Spinal cord (tissue), 10 donors: ENCODE results near the gene HERC2. TPM values are rescaled to one million over a fixed set of nuclear protein-coding genes. Genes with fewer than 3 reads are reported as not detected.

ENCODE experiments used
- DNase-seq, 6 donors: peaks; one replicate each; pipeline versions ENCODE4 v3.0.0 to v3.0.0-alpha.2; 2013 to 2015; ENCODE audit warnings: low spot score in 6 of 6, low read depth in 4 of 6
- H3K27ac ChIP-seq: one replicate; pipeline ENCODE4 v1.5.1; 2013; ENCODE audit warnings: low read depth, low read length, control low read depth
- H3K27me3 ChIP-seq: one replicate; pipeline ENCODE4 v1.6.1; 2013; ENCODE audit warnings: low read length; ENCODE audit not compliant: control insufficient read depth, insufficient read depth
- H3K36me3 ChIP-seq: one replicate; pipeline ENCODE4 v1.6.1; 2013; ENCODE audit warnings: low read length; ENCODE audit not compliant: control insufficient read depth, insufficient read depth
- H3K4me1 ChIP-seq: one replicate; pipeline ENCODE4 v1.6.1; 2013; ENCODE audit warnings: low read length; ENCODE audit not compliant: control insufficient read depth, insufficient read depth
- H3K4me3 ChIP-seq: one replicate; pipeline ENCODE4 v1.5.1; 2013; ENCODE audit warnings: low read depth, low read length, control low read depth
- H3K9me3 ChIP-seq: one replicate; pipeline ENCODE4 v1.6.1; 2013; ENCODE audit warnings: low read length; ENCODE audit not compliant: control insufficient read depth, insufficient read depth
- WGBS: methylation state at CpG from one replicate; pipeline ENCODE4 v1.1.5; 2013; ENCODE audit warnings: missing lambda C conversion rate; ENCODE audit not compliant: insufficient coverage; 5-methylcytosine and 5-hydroxymethylcytosine counted together
- polyA plus RNA-seq, 2 donors: library from polyadenylated mRNA; unstranded; fragments of 120-200 nt; gene quantifications; one replicate each; pipeline ENCODE4 v1.2.1, GENCODE V29; 2013; ENCODE audit not compliant: insufficient read length in 2 of 2
- total RNA-seq, 2 donors: library from RNA; depleted of rRNA in 1 of 2; stranded (reverse); fragments of 120-200 nt in 1 of 2; fragments of >200 nt in 1 of 2; gene quantifications; one replicate each; pipeline versions ENCODE4 v1.2.3 to v1.2.4, GENCODE V29; 2013 to 2014
- donor health status: healthy.

HERC2 gene
- total and polyA plus RNA-seq, 4 donors, result 62.9 to 96.2 (median 78.5) TPM

DNA sequence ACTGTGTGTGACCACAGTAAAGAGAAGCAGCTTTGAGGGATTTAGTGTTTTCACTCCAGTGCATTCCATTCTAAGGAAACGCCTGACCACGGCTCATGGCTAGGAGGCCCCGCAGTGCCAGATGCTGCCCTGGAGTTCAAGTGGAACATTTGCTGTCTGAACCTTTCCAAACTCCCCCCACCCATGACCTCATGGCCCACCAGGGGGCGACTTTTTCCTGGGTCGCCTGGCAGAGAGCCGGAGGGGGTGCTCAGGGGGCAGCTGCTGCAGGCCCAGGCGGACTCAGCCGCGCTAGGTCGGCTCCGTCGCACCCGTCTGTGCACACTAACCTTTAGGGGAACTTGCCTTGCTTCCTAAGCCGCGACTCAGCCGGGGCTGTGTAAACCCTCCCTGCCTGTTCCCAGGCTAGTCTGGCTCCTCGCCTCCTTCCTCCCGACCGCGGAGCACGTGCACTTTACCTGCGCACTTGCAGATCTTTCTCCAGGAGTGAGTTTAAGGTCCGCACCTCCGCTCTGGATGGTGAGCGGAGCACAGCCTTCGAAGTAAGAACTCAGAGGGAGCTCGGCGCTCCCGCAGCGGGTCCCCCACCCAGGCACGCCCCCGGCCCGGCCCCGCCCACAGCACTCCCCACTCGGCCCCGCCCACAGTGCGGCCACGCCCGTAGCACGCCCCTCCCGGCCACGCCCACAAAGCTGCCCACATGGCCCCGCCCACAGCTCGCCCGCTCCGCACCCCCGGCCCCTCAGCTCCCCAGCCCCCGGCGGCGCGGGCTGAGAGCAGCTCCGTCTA lies 223.0 kb downstream of the HERC2 start, which contains the start of gene OCA2:
Gene OCA2, minus strand, starts transcription at position 550 of the 789 bp plus-strand sequence. CDS start 17,441 bp downstream, outside the sequence.
- peak in 2 of 6 donors; percentile 40 to 55 for DNase-seq
- Histone ChIP-seq H3K4me3 (no peak within 1 kb of the TSS), H3K9me3 (no peaks in the 10 kb centered on the region), H3K36me3 (no peaks in the 10 kb centered on the region), H3K4me1 (peaks cover 59% of the 10 kb centered on the region), H3K27me3 (peaks cover 49% of the 10 kb centered on the region), H3K27ac (no peak within 1 kb of the TSS)
- 2% methylated on average over 47 of the region's 52 CpGs for WGBS

- peaks cover 55% of the 10 kb centered on the region for H3K27me3 ChIP-seq
- H3K4me3 ChIP-seq, result no peak overlapping the region
- no peak overlapping the region for H3K27ac ChIP-seq
- peak in 1 of 6 donors; percentile 22 for DNase-seq
- H3K36me3 ChIP-seq, result no peaks in the 10 kb centered on the region
- peaks cover 61% of the 10 kb centered on the region for H3K4me1 ChIP-seq
- H3K9me3 ChIP-seq, result no peaks in the 10 kb centered on the region
- WGBS, result 53% methylated on average over 11 of the region's 11 CpGs
Observed at GRCh38 chr15:28098360-28098765, 223.6 kb downstream of the HERC2 start.

DNA sequence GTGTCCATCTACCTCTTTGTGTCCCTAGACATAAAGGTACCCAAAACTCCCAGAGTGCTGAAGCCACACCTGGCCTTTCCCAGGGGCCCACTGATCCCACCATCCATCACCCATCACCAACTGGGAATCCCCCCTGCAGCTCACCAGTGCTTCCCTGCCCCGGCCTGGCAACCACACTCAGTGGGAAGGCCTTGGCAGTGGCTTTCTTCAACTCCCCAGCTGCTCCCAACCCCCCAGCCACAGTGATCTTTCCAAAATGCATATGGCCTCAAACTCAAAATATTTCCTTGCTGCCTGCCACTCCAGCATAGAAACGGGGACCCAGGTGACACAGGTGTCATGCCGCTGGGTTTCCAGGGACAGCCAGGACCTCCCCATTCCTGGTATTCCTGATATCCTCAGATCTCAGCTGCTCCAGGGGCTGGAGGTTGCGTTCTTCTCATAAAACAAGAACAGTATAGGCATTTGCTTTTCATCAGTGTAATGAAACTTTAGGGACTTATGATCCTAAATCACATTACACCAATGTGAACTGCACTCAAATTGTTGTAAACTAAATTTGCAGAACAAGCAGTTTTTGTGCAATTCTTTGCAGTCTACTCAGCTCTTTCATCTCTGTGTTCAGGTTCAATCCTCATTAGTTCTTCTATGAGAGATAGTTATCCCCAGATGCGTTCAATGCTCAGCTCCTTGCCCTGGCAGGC lies 224.2 kb downstream of the HERC2 start:
- Histone ChIP-seq H3K36me3 (no peaks in the 10 kb centered on the region), H3K9me3 (no peaks in the 10 kb centered on the region), H3K27ac (no peak overlapping the region), H3K27me3 (peaks cover 57% of the 10 kb centered on the region), H3K4me1 (peaks cover 61% of the 10 kb centered on the region), H3K4me3 (no peak overlapping the region)
- no peak for DNase-seq
- whole genome bisulfite sequencing, result 89% methylated on average over 4 of the region's 5 CpGs

GRCh38 chr15:28096670-28097431 lies 225.1 kb downstream of the HERC2 start:
- peak in 2 of 6 donors; percentile 41 to 52 for DNase-seq
- peaks cover 61% of the 10 kb centered on the region for H3K4me1 ChIP-seq
- H3K27ac ChIP-seq, result no peak overlapping the region
- no peaks in the 10 kb centered on the region for H3K36me3 ChIP-seq
- peaks cover 58% of the 10 kb centered on the region for H3K27me3 ChIP-seq
- no peaks in the 10 kb centered on the region for H3K9me3 ChIP-seq
- peak overlapping the region; percentile 36 for H3K4me3 ChIP-seq
- 4% methylated on average over 72 of the region's 72 CpGs for WGBS

DNA sequence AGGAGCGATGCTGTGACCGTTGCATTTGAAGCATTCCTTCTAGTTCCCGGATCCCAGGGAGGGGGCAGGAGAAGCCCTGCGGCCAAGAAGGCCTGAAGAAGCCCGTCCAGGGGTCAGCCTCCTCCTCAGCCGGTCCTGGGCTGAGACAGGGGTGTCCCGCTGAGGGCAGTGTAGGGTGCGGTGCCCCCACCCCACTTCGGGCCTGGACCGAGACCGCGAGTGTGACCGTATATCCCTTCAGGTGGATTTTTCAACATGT lies 225.6 kb downstream of the HERC2 start:
- 0% methylated on average over 8 of the region's 13 CpGs for WGBS
- peaks cover 58% of the 10 kb centered on the region for H3K27me3 ChIP-seq

GRCh38 chr15:28094732-28095521 lies 227.1 kb downstream of the HERC2 start:
- DNase-seq, result peak in 2 of 6 donors; percentile 49 to 61
- no peak overlapping the region for H3K27ac ChIP-seq
- no peaks in the 10 kb centered on the region for H3K9me3 ChIP-seq
- 4% methylated on average over 75 of the region's 76 CpGs for WGBS
- H3K4me1 ChIP-seq, result peaks cover 55% of the 10 kb centered on the region
- peaks cover 53% of the 10 kb centered on the region for H3K27me3 ChIP-seq
- H3K36me3 ChIP-seq, result no peaks in the 10 kb centered on the region
- H3K4me3 ChIP-seq, result peak overlapping the region; percentile 36

More for the DNA sequence above, 225.6 kb downstream of the HERC2 start:
- peak overlapping the region; percentile 36 for H3K4me3 ChIP-seq
- no peak overlapping the region for H3K27ac ChIP-seq
- peak in 1 of 6 donors; percentile 54 for DNase-seq
- H3K36me3 ChIP-seq, result no peaks in the 10 kb centered on the region
- no peaks in the 10 kb centered on the region for H3K9me3 ChIP-seq
- peaks cover 61% of the 10 kb centered on the region for H3K4me1 ChIP-seq

- no peak for DNase-seq
- no peaks in the 10 kb centered on the region for H3K36me3 ChIP-seq
- 55% methylated on average over 6 of the region's 20 CpGs for WGBS
- H3K27me3 ChIP-seq, result peaks cover 48% of the 10 kb centered on the region
- H3K4me1 ChIP-seq, result peaks cover 49% of the 10 kb centered on the region
- H3K4me3 ChIP-seq, result no peak overlapping the region
- no peak overlapping the region for H3K27ac ChIP-seq
- H3K9me3 ChIP-seq, result no peaks in the 10 kb centered on the region
Observed at GRCh38 chr15:28093752-28094535, 228.0 kb downstream of the HERC2 start.

GRCh38 chr15:28091313-28091712 lies 230.7 kb downstream of the HERC2 start:
- Histone ChIP-seq H3K27ac (no peak overlapping the region), H3K9me3 (no peaks in the 10 kb centered on the region), H3K4me1 (peaks cover 24% of the 10 kb centered on the region), H3K4me3 (no peak overlapping the region), H3K36me3 (no peaks in the 10 kb centered on the region), H3K27me3 (peaks cover 30% of the 10 kb centered on the region)
- no peak for DNase-seq
- 100% methylated on average over 2 of the region's 2 CpGs for WGBS
